HepG2 (cell line): Measurements from ENCODE around the gene OPA3. TPM values are rescaled to one million over a fixed set of nuclear protein-coding genes. Genes with fewer than 3 reads are reported as not detected.

Source experiments
- ARHGAP35 ChIP-seq: sonication (generic); formaldehyde crosslinking; IDR thresholded peaks from 2 replicates; pipeline ENCODE4 v1.9.0; 2022; ENCODE audit warnings: mild to moderate bottlenecking, inconsistent platforms, moderate library complexity, missing genetic modification reagents, borderline replicate concordance
- GABPA ChIP-seq, 2 experiments: IDR thresholded peaks; 2 replicates each; pipeline ENCODE4 v1.6.1; 2011 to 2016; ENCODE audit warnings: low read depth in 2 of 2, low read length in 1 of 2, missing biosample characterization in 1 of 2, missing genetic modification characterization in 1 of 2
- ONECUT2 ChIP-seq: sonication (generic); formaldehyde crosslinking; IDR thresholded peaks from 2 replicates; pipeline ENCODE4 v1.4.0; 2020; ENCODE audit warnings: missing genetic modification reagents
- PRPF4 ChIP-seq: fragments of 200-400 bp; formaldehyde crosslinking; IDR thresholded peaks from 2 replicates; pipeline ENCODE4 v1.6.1; 2016; ENCODE audit warnings: low read length, low read depth; ENCODE audit not compliant: poor library complexity, severe bottlenecking
- SP1 ChIP-seq, 2 experiments: fragments of 450-650 bp in 1 of 2; sonication (generic) in 1 of 2; formaldehyde crosslinking in 1 of 2; IDR thresholded peaks; 2 replicates each; pipeline versions ENCODE4 v1.4.0 to v1.6.1; 2016 to 2020; ENCODE audit warnings: missing genetic modification reagents in 1 of 2
- SRF ChIP-seq: IDR thresholded peaks from 2 replicates; pipeline ENCODE4 v1.6.1; 2011; ENCODE audit warnings: mild to moderate bottlenecking, low read depth, low read length, moderate library complexity
- SRSF4 ChIP-seq: fragments of 200-400 bp; formaldehyde crosslinking; IDR thresholded peaks from one replicate; pipeline ENCODE4 v1.6.1; 2018; ENCODE audit warnings: mild to moderate bottlenecking, low read depth, low read length, moderate library complexity; ENCODE audit not compliant: poor library complexity, severe bottlenecking
- TBX2 ChIP-seq: sonication (generic); formaldehyde crosslinking; IDR thresholded peaks from 2 replicates; pipeline ENCODE4 v1.5.0; 2020; ENCODE audit warnings: missing genetic modification reagents, mild to moderate bottlenecking, borderline replicate concordance
- ZMYM2 ChIP-seq: sonication (generic); formaldehyde crosslinking; IDR thresholded peaks from 2 replicates; pipeline ENCODE4 v1.8.0; 2022; ENCODE audit warnings: mild to moderate bottlenecking, missing genetic modification reagents
- ZNF44 ChIP-seq: sonication (generic); formaldehyde crosslinking; IDR thresholded peaks from 2 replicates; pipeline ENCODE4 v1.5.1; 2020; ENCODE audit warnings: mild to moderate bottlenecking, missing genetic modification reagents
- ZNF577 ChIP-seq: sonication (generic); formaldehyde crosslinking; IDR thresholded peaks from 2 replicates; pipeline ENCODE4 v1.4.0; 2020; ENCODE audit warnings: mild to moderate bottlenecking, low read depth, missing genetic modification reagents, borderline replicate concordance
- ZNF775 ChIP-seq: sonication (generic); formaldehyde crosslinking; IDR thresholded peaks from 2 replicates; pipeline ENCODE4 v1.4.0; 2020; ENCODE audit warnings: missing genetic modification reagents, mild to moderate bottlenecking, moderate library complexity, borderline replicate concordance
- polyA plus RNA-seq, 8 experiments: library from polyadenylated mRNA; depleted of rRNA in 3 of 8; stranded (reverse) in 7 of 8; unstranded in 1 of 8; fragments of >200 nt; fragmentation: Illumina TruSeq in 4 of 8; extraction: Trizol in 4 of 8; gene quantifications; 2 replicates each; pipeline versions ENCODE4 v1.2.1 to v1.2.3, GENCODE V29; 2011 to 2016; ENCODE audit warnings: low read depth in 4 of 8, missing spikeins in 1 of 8, mixed read lengths in 1 of 8; ENCODE audit not compliant: insufficient read depth in 1 of 8
- total RNA-seq, 5 experiments: library from RNA; depleted of rRNA; stranded (reverse); fragments of >200 nt; fragmentation: Illumina TruSeq; extraction: Trizol; gene quantifications; 2 replicates each; pipeline ENCODE4 v1.2.3, GENCODE V29; 2016; ENCODE audit warnings: low read depth in 1 of 5
- TF ChIP-seq, protein P1 (sequence below): sonication (generic); formaldehyde crosslinking; IDR thresholded peaks from 2 replicates; pipeline ENCODE4 v1.4.0; 2020; ENCODE audit warnings: missing genetic modification reagents; ENCODE audit errors: not compliant biosample characterization
- TF ChIP-seq, protein P2 (sequence below): IDR thresholded peaks from 2 replicates; pipeline ENCODE4 v1.6.1; 2018; ENCODE audit warnings: missing genetic modification reagents, mild to moderate bottlenecking, missing compliant biosample characterization
- TF ChIP-seq, protein P3 (sequence below): sonication (generic); formaldehyde crosslinking; IDR thresholded peaks from 2 replicates; pipeline ENCODE4 v1.8.1; 2022; ENCODE audit warnings: mild to moderate bottlenecking, missing genetic modification reagents
- TF ChIP-seq, protein P4 (sequence below): sonication (generic); formaldehyde crosslinking; IDR thresholded peaks from 2 replicates; pipeline ENCODE4 v1.5.0; 2020; ENCODE audit warnings: mild to moderate bottlenecking, missing genetic modification reagents
- TF ChIP-seq, protein P5 (sequence below): IDR thresholded peaks from 2 replicates; pipeline ENCODE4 v1.6.1; 2016; ENCODE audit warnings: mild to moderate bottlenecking, missing biosample characterization, missing genetic modification reagents
- TF ChIP-seq, protein P6 (sequence below): fragments of 450-650 bp; IDR thresholded peaks from 2 replicates; pipeline ENCODE4 v1.6.1; 2016
- TF ChIP-seq, protein P7 (sequence below): sonication (generic); formaldehyde crosslinking; IDR thresholded peaks from 2 replicates; pipeline ENCODE4 v1.8.1; 2023; ENCODE audit warnings: mild to moderate bottlenecking, moderate library complexity, missing genetic modification reagents

The OPA3 gene
- total and polyA plus RNA-seq, 2 of the 13 experiments (the other 11 are each of a cell fraction or from before 2014, with no cell fraction given): 8.3 to 17.7 TPM

DNA sequence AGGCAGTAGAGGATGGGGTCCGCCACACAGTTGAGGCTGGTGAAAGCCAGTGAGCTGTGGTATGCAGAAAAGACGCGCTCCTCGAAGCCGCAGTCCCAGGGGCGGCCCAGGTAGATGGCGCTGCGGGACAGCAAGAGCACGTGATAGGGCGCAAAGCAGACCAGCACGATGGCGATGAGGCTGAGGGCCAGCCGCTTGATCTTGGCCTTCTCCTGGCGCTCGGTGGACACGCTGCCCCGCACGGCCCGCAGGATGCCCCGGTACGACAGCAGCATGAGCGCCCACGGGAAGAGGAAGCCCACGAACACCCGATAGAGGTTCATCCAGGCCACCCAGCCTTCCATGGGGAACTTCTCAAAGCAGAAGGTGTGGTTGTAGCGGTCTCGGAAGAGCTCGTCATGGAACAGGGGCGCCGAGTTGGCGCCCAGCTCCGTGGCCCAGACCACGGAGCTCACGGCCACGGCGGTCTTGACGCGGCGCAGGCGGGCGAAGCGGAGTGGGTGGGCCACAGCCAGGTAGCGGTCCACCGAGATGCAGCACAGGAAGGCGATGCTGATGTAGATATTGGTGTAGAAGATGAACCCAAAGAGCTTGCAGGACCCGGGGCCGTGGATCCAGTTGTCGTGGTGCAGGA lies 6.5 kb upstream of the OPA3 start (continued):
- TF ChIP-seq, protein P1, sequence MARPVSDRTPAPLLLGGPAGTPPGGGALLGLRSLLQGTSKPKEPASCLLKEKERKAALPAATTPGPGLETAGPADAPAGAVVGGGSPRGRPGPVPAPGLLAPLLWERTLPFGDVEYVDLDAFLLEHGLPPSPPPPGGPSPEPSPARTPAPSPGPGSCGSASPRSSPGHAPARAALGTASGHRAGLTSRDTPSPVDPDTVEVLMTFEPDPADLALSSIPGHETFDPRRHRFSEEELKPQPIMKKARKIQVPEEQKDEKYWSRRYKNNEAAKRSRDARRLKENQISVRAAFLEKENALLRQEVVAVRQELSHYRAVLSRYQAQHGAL: no peak
- TF ChIP-seq ZNF775 (CRISPR knock-in tag) (no peak), SRSF4 (no peak), ZNF44 (CRISPR knock-in tag) (peak; percentile 88; the same call in 1 of the 2 replicates), TBX2 (CRISPR knock-in tag) (peak; percentile 66; the same call in 1 of the 2 replicates), ZNF577 (no peak), PRPF4 (no peak), ONECUT2 (CRISPR knock-in tag) (no peak), GABPA (IDR thresholded peaks at IDR 0.05; ENCODE audit: low read depth, low read length) (no peak), GABPA (CRISPR knock-in tag; IDR thresholded peaks at IDR 0.05; ENCODE audit: low read depth) (no peak), ARHGAP35 (no peak), SP1 (IDR thresholded peaks at IDR 0.05) (no peak), SP1 (CRISPR knock-in tag; IDR thresholded peaks at IDR 0.05) (peak; percentile 70), SRF (no peak), ZMYM2 (CRISPR knock-in tag) (no peak)
- TF ChIP-seq, protein P2, sequence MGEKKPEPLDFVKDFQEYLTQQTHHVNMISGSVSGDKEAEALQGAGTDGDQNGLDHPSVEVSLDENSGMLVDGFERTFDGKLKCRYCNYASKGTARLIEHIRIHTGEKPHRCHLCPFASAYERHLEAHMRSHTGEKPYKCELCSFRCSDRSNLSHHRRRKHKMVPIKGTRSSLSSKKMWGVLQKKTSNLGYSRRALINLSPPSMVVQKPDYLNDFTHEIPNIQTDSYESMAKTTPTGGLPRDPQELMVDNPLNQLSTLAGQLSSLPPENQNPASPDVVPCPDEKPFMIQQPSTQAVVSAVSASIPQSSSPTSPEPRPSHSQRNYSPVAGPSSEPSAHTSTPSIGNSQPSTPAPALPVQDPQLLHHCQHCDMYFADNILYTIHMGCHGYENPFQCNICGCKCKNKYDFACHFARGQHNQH (CRISPR knock-in tag): peak; percentile 83
- TF ChIP-seq, protein P3, sequence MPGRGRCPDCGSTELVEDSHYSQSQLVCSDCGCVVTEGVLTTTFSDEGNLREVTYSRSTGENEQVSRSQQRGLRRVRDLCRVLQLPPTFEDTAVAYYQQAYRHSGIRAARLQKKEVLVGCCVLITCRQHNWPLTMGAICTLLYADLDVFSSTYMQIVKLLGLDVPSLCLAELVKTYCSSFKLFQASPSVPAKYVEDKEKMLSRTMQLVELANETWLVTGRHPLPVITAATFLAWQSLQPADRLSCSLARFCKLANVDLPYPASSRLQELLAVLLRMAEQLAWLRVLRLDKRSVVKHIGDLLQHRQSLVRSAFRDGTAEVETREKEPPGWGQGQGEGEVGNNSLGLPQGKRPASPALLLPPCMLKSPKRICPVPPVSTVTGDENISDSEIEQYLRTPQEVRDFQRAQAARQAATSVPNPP (CRISPR knock-in tag): no peak
- TF ChIP-seq, protein P4, sequence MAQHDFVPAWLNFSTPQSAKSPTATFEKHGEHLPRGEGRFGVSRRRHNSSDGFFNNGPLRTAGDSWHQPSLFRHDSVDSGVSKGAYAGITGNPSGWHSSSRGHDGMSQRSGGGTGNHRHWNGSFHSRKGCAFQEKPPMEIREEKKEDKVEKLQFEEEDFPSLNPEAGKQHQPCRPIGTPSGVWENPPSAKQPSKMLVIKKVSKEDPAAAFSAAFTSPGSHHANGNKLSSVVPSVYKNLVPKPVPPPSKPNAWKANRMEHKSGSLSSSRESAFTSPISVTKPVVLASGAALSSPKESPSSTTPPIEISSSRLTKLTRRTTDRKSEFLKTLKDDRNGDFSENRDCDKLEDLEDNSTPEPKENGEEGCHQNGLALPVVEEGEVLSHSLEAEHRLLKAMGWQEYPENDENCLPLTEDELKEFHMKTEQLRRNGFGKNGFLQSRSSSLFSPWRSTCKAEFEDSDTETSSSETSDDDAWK (CRISPR knock-in tag): no peak
- TF ChIP-seq, protein P5, sequence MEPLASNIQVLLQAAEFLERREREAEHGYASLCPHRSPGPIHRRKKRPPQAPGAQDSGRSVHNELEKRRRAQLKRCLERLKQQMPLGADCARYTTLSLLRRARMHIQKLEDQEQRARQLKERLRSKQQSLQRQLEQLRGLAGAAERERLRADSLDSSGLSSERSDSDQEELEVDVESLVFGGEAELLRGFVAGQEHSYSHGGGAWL (CRISPR knock-in tag): peak; percentile 87
- TF ChIP-seq, protein P6, sequence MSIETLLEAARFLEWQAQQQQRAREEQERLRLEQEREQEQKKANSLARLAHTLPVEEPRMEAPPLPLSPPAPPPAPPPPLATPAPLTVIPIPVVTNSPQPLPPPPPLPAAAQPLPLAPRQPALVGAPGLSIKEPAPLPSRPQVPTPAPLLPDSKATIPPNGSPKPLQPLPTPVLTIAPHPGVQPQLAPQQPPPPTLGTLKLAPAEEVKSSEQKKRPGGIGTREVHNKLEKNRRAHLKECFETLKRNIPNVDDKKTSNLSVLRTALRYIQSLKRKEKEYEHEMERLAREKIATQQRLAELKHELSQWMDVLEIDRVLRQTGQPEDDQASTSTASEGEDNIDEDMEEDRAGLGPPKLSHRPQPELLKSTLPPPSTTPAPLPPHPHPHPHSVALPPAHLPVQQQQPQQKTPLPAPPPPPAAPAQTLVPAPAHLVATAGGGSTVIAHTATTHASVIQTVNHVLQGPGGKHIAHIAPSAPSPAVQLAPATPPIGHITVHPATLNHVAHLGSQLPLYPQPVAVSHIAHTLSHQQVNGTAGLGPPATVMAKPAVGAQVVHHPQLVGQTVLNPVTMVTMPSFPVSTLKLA: no peak; the same call in 1 of the 2 replicates
- TF ChIP-seq, protein P7, sequence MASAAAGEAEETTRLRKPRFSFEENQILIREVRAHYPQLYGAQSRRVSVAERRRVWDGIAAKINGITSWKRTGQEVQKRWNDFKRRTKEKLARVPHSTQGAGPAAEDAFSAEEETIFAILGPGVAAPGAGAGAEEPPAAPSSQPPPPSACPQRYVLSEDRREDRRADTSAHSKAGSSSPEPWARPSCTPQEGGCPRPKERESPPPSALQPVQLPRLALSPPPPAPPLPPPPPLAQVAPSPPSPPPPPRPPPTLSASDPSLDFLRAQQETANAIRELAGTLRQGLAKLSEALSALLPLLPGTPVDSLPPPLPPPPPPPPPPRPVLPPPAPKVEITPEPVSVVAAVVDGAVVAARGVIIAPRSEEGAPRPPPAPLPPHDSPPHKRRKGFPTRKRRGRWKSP (CRISPR knock-in tag): peak; percentile 91; the same call in 1 of the 2 replicates
